Left ventricle myocardium inferior (tissue), 1 donor: ENCODE results near the gene IRF4. TPM values are rescaled to one million over a fixed set of nuclear protein-coding genes. Genes with fewer than 3 reads are reported as not detected.

ENCODE experiments used
- DNase-seq: peaks from one replicate; pipeline ENCODE4 v3.0.0-alpha.2; 2020
- H3K27ac ChIP-seq: fragments of 200-600 bp; replicated peaks from 2 replicates; pipeline ENCODE4 v1.8.0; 2021
- H3K27me3 ChIP-seq: fragments of 200-600 bp; 2 replicates; pipeline ENCODE4 v1.8.0; 2021; ENCODE audit warnings: low read depth
- H3K36me3 ChIP-seq: fragments of 200-600 bp; 2 replicates; pipeline ENCODE4 v1.8.0; 2021
- H3K4me1 ChIP-seq: fragments of 200-600 bp; 2 replicates; pipeline ENCODE4 v1.8.0; 2021
- H3K4me3 ChIP-seq: fragments of 200-600 bp; 2 replicates; pipeline ENCODE4 v1.8.0; 2021; ENCODE audit warnings: mild to moderate bottlenecking, moderate library complexity
- H3K9me3 ChIP-seq: fragments of 200-600 bp; replicated peaks from 2 replicates; pipeline ENCODE4 v1.8.0; 2021
- CTCF ChIP-seq: fragments of 200-600 bp; IDR thresholded peaks from 2 replicates; pipeline ENCODE4 v1.8.0; 2021; ENCODE audit warnings: antibody characterized with exemption, mild to moderate bottlenecking, borderline replicate concordance
- intact Hi-C: fragments of 100-400 bp; cut with micrococcal nuclease; formaldehyde crosslinking; loops from one replicate; pipeline ENCODE4 v1.11.0; 2022
- total RNA-seq: library from RNA; stranded (reverse); fragmentation: NEBNext Ultra II Directional; extraction: Animal tissue kit (Norgen Biotek cat#: 25700); gene quantifications from one replicate; pipeline ENCODE4 v1.2.1, GENCODE V29; 2021
- donor health status: DM: no; HTN: yes; CAD: no; lungs with severe emphysema.

Gene IRF4
- total RNA-seq, 1 donor from 2014 or later, result 0.22 TPM

- DNase-seq, result no peak
- Histone ChIP-seq H3K9me3 (no peaks in the 10 kb centered on the region), H3K4me3 (no peak overlapping the region), H3K27ac (no peak overlapping the region), H3K27me3 (no peaks in the 10 kb centered on the region), H3K36me3 (peaks cover 32% of the 10 kb centered on the region), H3K4me1 (peaks cover 3% of the 10 kb centered on the region)
- TF ChIP-seq CTCF, result no peak
- intact Hi-C loops, result no loop called here
Measured at GRCh38 chr6:351867-352289, 39.7 kb upstream of the IRF4 start.

- Histone ChIP-seq H3K27ac (no peak overlapping the region), H3K4me1 (peaks cover 8% of the 10 kb centered on the region), H3K4me3 (no peak overlapping the region), H3K27me3 (no peaks in the 10 kb centered on the region), H3K9me3 (no peaks in the 10 kb centered on the region), H3K36me3 (peaks cover 31% of the 10 kb centered on the region)
- intact Hi-C loops, result no loop called here
- no peak for DNase-seq
- TF ChIP-seq CTCF, result no peak
Measured at GRCh38 chr6:352474-352873, 39.1 kb upstream of the IRF4 start.

GRCh38 chr6:352896-353470, 38.6 kb upstream of the IRF4 start:
- Histone ChIP-seq H3K27me3 (no peaks in the 10 kb centered on the region), H3K27ac (no peak overlapping the region), H3K4me3 (no peak overlapping the region), H3K4me1 (peaks cover 9% of the 10 kb centered on the region), H3K9me3 (no peaks in the 10 kb centered on the region), H3K36me3 (peaks cover 26% of the 10 kb centered on the region)
- TF ChIP-seq CTCF, result no peak
- intact Hi-C loops, result no loop called here
- DNase-seq, result no peak

GRCh38 chr6:353642-354614, 37.6 kb upstream of the IRF4 start:
- H3K4me1 ChIP-seq, result peaks cover 9% of the 10 kb centered on the region
- H3K36me3 ChIP-seq, result peaks cover 17% of the 10 kb centered on the region
- no peaks in the 10 kb centered on the region for H3K9me3 ChIP-seq
- no peak overlapping the region for H3K27ac ChIP-seq
- TF ChIP-seq CTCF, result no peak
- H3K27me3 ChIP-seq, result no peaks in the 10 kb centered on the region
- no peak overlapping the region for H3K4me3 ChIP-seq
- peak; percentile 15 for DNase-seq
- intact Hi-C loops, result no loop called here

GRCh38 chr6:354631-355280, 36.8 kb upstream of the IRF4 start:
- DNase-seq, result no peak
- no peak for TF ChIP-seq CTCF

More at GRCh38 chr6:354631-355280, 36.8 kb upstream of the IRF4 start:
- Histone ChIP-seq H3K9me3 (no peaks in the 10 kb centered on the region), H3K27me3 (no peaks in the 10 kb centered on the region), H3K36me3 (peaks cover 9% of the 10 kb centered on the region), H3K4me3 (no peak overlapping the region), H3K27ac (no peak overlapping the region), H3K4me1 (peaks cover 9% of the 10 kb centered on the region)
- intact Hi-C loops, result no loop called here
